ENCODE measurements around the gene JSRP1.

The JSRP1 gene

GRCh38 chr19:2249880-2250765 lies 6.1 kb downstream of the JSRP1 start:
- H3K27ac ChIP-seq: no peak overlapping the region

GRCh38 chr19:2249010-2249866 lies 7.0 kb downstream of the JSRP1 start, which contains the start of gene AMH:
AMH (plus strand) TSS chr19:2249323; CDS start chr19:2249333, 10 bp downstream.
- H3K27ac ChIP-seq: no peak within 1 kb of the TSS
- TF ChIP-seq CTCF (conservative IDR thresholded peaks at IDR 0.05): no peak

More at GRCh38 chr19:2249880-2250765, 6.1 kb downstream of the JSRP1 start:
- TF ChIP-seq CTCF (conservative IDR thresholded peaks at IDR 0.05): no peak

GRCh38 chr19:2248136-2249009 lies 7.8 kb downstream of the JSRP1 start:
- H3K27ac ChIP-seq: no peak overlapping the region
- no peak for TF ChIP-seq CTCF (conservative IDR thresholded peaks at IDR 0.05)

- H3K27ac ChIP-seq: peak overlapping the region; percentile 67
- TF ChIP-seq CTCF (conservative IDR thresholded peaks at IDR 0.05): no peak
Measured at GRCh38 chr19:2247433-2248101, 8.7 kb downstream of the JSRP1 start.

- TF ChIP-seq CTCF (conservative IDR thresholded peaks at IDR 0.05): no peak
- H3K27ac ChIP-seq: peak overlapping the region; percentile 67
Measured at GRCh38 chr19:2246801-2247361, 9.3 kb downstream of the JSRP1 start.

GRCh38 chr19:2246014-2246620 lies 10.1 kb downstream of the JSRP1 start:
- TF ChIP-seq CTCF (conservative IDR thresholded peaks at IDR 0.05): no peak
- H3K27ac ChIP-seq: peak overlapping the region; percentile 67
